K562 (cell line): ENCODE data around the gene GPC3. TPM values are rescaled to one million over a fixed set of nuclear protein-coding genes. Genes with fewer than 3 reads are reported as not detected.

Experiments
- ATAC-seq: fragments of 200-7000 bp; cut with Tn5 transposase; 3 replicates; pipeline ENCODE4 v1.9.1; 2020; ENCODE audit warnings: moderate library complexity
- BruUV-seq: library from RNA; stranded (reverse); fragments of 400-500 nt; replicated peaks from 2 replicates; lab custom pipeline; 2021; lab: Mats Ljungman, UMichigan
- CTCF ChIA-PET: fragments of 300-600 bp; formaldehyde crosslinking; extraction: SDS; loops from one replicate; lab custom pipeline; 2021; ENCODE audit warnings: low intra/inter-chr PET ratio; lab: Yijun Ruan, JAX
- POLR2A ChIA-PET: fragments of 300-600, 350-650 bp; sonication (Branson Sonifier 250); formaldehyde crosslinking; extraction: SDS; loops from one replicate; lab custom pipeline; 2021; ENCODE audit warnings: antibody characterized with exemption, inconsistent platforms; lab: Yijun Ruan, JAX
- DNase-seq, 4 experiments: peaks; one replicate each; pipeline versions ENCODE4 v3.0.0 to v3.0.0-alpha.2; 2011 to 2018; ENCODE audit warnings: low spot score in 3 of 4, mixed read lengths in 3 of 4; ENCODE audit errors: extremely low read depth in 1 of 4
- FAIRE-seq: peaks from 2 replicates; lab custom pipeline; 2011; peaks lifted over from hg19 to GRCh38; lab: Jason Lieb, UNC
- H2AFZ ChIP-seq: 2 replicates; pipeline ENCODE4 v1.6.0; 2011; ENCODE audit warnings: low read depth, low read length, control low read depth, inconsistent platforms
- H3K27ac ChIP-seq: fragments of 200-600 bp; 3 replicates; pipeline ENCODE4 v1.8.0; 2011; ENCODE audit warnings: low read depth, mild to moderate bottlenecking, control low read depth, inconsistent platforms, low read length, moderate library complexity, mixed read lengths; ENCODE audit errors: extremely low read depth
- H3K27me3 ChIP-seq, 2 experiments: fragments of 300-600 bp in 1 of 2; 2 replicates in 1 of 2; 3 replicates in 1 of 2; pipeline versions ENCODE4 v1.6.0 to v1.8.0; 2011; ENCODE audit warnings: inconsistent platforms in 2 of 2, low read length in 2 of 2, mild to moderate bottlenecking in 1 of 2, mixed read lengths in 1 of 2, moderate library complexity in 1 of 2; ENCODE audit not compliant: control insufficient read depth in 2 of 2, insufficient read depth in 2 of 2
- H3K36me3 ChIP-seq: fragments of 300-600 bp; 3 replicates; pipeline ENCODE4 v1.8.0; 2011; ENCODE audit warnings: mild to moderate bottlenecking, low read length, inconsistent platforms; ENCODE audit not compliant: control insufficient read depth, insufficient read depth
- H3K4me1 ChIP-seq, 2 experiments: fragments of 200-600 bp in 1 of 2; replicated peaks in 1 of 2; 2 replicates in 1 of 2; 3 replicates in 1 of 2; pipeline versions ENCODE4 v1.5.1 to v1.8.0; 2011; ENCODE audit warnings: inconsistent platforms in 2 of 2, low read length in 2 of 2, mild to moderate bottlenecking in 1 of 2, mixed read lengths in 1 of 2, moderate library complexity in 1 of 2; ENCODE audit not compliant: control insufficient read depth in 2 of 2, insufficient read depth in 2 of 2
- H3K4me2 ChIP-seq: 2 replicates; pipeline ENCODE4 v1.6.1; 2011; ENCODE audit warnings: low read length, control low read depth, inconsistent platforms, mixed read lengths; ENCODE audit not compliant: insufficient read depth
- H3K4me3 ChIP-seq: fragments of 200-600 bp; sonication (generic), shearing (Covaris generic); 2 replicates; pipeline ENCODE4 v1.5.1; 2016; ENCODE audit warnings: control low read depth, inconsistent platforms
- H3K79me2 ChIP-seq: fragments of 200-600 bp; 3 replicates; pipeline ENCODE4 v1.8.0; 2011; ENCODE audit warnings: low read length, inconsistent platforms; ENCODE audit not compliant: control insufficient read depth, insufficient read depth
- H3K9ac ChIP-seq, 2 experiments: 2 replicates each; pipeline versions ENCODE4 v1.6.0 to v1.6.1; 2011; ENCODE audit warnings: low read depth in 2 of 2, low read length in 2 of 2, control low read depth in 1 of 2, inconsistent platforms in 1 of 2, mild to moderate bottlenecking in 1 of 2, mixed read lengths in 1 of 2; ENCODE audit not compliant: insufficient read depth in 1 of 2
- H3K9me1 ChIP-seq: one replicate; pipeline ENCODE4 v1.6.0; 2011; ENCODE audit warnings: inconsistent platforms, mild to moderate bottlenecking, low read length, moderate library complexity; ENCODE audit not compliant: control insufficient read depth, insufficient read depth
- H3K9me3 ChIP-seq: replicated peaks from 2 replicates; pipeline ENCODE4 v1.5.1; 2011; ENCODE audit warnings: low read depth, low read length, inconsistent platforms; ENCODE audit not compliant: control insufficient read depth, insufficient read depth
- H4K20me1 ChIP-seq: replicated peaks from 2 replicates; pipeline ENCODE4 v1.6.1; 2011; ENCODE audit warnings: low read length, inconsistent platforms, mixed read lengths; ENCODE audit not compliant: control insufficient read depth, insufficient read depth
- C11orf30 ChIP-seq: fragments of 450-650 bp; IDR thresholded peaks from 2 replicates; pipeline ENCODE4 v1.6.1; 2016; ENCODE audit warnings: low read depth, mild to moderate bottlenecking
- ETV1 ChIP-seq: fragments of 450-650 bp; conservative IDR thresholded peaks from 2 replicates; pipeline ENCODE4 v1.6.1; 2016; ENCODE audit warnings: missing genetic modification characterization, control low read depth, low read depth, missing compliant biosample characterization
- ETV5 ChIP-seq: sonication (generic); formaldehyde crosslinking; IDR thresholded peaks from 2 replicates; pipeline ENCODE4 v1.4.0; 2020; ENCODE audit warnings: low read depth, mild to moderate bottlenecking, missing genetic modification reagents
- HDAC6 ChIP-seq: IDR thresholded peaks from 2 replicates; pipeline ENCODE4 v1.6.1; 2012; ENCODE audit warnings: low read depth, mild to moderate bottlenecking, control low read depth, inconsistent platforms, low read length, moderate library complexity
- MAFF ChIP-seq: IDR thresholded peaks from 2 replicates; pipeline ENCODE4 v1.6.1; 2012; ENCODE audit warnings: low read length, improper control_type of control experiment
- MAFG ChIP-seq: fragments of 450-650 bp; conservative IDR thresholded peaks from 2 replicates; pipeline ENCODE4 v1.6.1; 2016; ENCODE audit warnings: missing genetic modification characterization, missing compliant biosample characterization
- MAFK ChIP-seq: IDR thresholded peaks from 2 replicates; pipeline ENCODE4 v1.6.1; 2011; ENCODE audit warnings: low read length, improper control_type of control experiment
- ZNF316 ChIP-seq: fragments of 450-650 bp; IDR thresholded peaks from 2 replicates; pipeline ENCODE4 v1.6.1; 2016
- ZNF707 ChIP-seq: fragments of 250-450 bp; sonication (Bioruptor Pico); conservative IDR thresholded peaks from 2 replicates; pipeline ENCODE4 v1.8.0; 2022; ENCODE audit warnings: inconsistent platforms, mild to moderate bottlenecking, moderate library complexity
- WGBS: fragments of 100-300 bp; shearing (Covaris generic); methylation state at CpG from one replicate; pipeline ENCODE4 v1.1.6; 2016; ENCODE audit warnings: low coverage, mixed read lengths; ENCODE audit not compliant: insufficient coverage; ENCODE audit errors: missing lambda C conversion rate; 5-methylcytosine and 5-hydroxymethylcytosine counted together
- in situ Hi-C: fragments of 300-500 bp; cut with MboI; formaldehyde crosslinking; loops from 4 replicates; pipeline ENCODE4 v1.15.0; 2018; ENCODE audit warnings: inconsistent platforms, mixed read lengths
- intact Hi-C: fragments of 100-400 bp; cut with micrococcal nuclease; formaldehyde crosslinking; loops from 2 replicates; pipeline ENCODE4 v1.14.2; 2022
- polyA plus RNA-seq, 8 experiments: library from polyadenylated mRNA; depleted of rRNA in 4 of 8; stranded (reverse) in 5 of 8; unstranded in 3 of 8; fragments of >200 nt; fragmentation: Nextera tagmentation in 2 of 8; fragmentation: Illumina TruSeq in 1 of 8; extraction: Ambion mirVana in 2 of 8; extraction: Trizol in 1 of 8; gene quantifications; 2 replicates each; pipeline versions ENCODE4 v1.2.1 to v1.2.3, GENCODE V29; 2011 to 2014; ENCODE audit warnings: inconsistent platforms in 1 of 8, missing spikeins in 1 of 8
- total RNA-seq, 7 experiments: library from RNA; depleted of rRNA in 6 of 7; stranded (reverse); fragments of >200 nt in 6 of 7; fragmentation: Illumina TruSeq in 2 of 7; extraction: Trizol in 2 of 7; gene quantifications; 2 replicates each; pipeline versions ENCODE4 v1.2.1 to v1.2.3, GENCODE V29; 2011 to 2021; ENCODE audit warnings: low replicate concordance in 1 of 7
- TF ChIP-seq, protein P1 (sequence below): fragments of 450-650 bp; IDR thresholded peaks from 2 replicates; pipeline ENCODE4 v1.6.1; 2016; ENCODE audit warnings: missing biosample characterization, missing genetic modification characterization

The GPC3 gene
- total and polyA plus RNA-seq, 9 of the 15 experiments (the other 6 are each of a cell fraction or from before 2014, with no cell fraction given) = 0.42 TPM; not detected in 8

DNA sequence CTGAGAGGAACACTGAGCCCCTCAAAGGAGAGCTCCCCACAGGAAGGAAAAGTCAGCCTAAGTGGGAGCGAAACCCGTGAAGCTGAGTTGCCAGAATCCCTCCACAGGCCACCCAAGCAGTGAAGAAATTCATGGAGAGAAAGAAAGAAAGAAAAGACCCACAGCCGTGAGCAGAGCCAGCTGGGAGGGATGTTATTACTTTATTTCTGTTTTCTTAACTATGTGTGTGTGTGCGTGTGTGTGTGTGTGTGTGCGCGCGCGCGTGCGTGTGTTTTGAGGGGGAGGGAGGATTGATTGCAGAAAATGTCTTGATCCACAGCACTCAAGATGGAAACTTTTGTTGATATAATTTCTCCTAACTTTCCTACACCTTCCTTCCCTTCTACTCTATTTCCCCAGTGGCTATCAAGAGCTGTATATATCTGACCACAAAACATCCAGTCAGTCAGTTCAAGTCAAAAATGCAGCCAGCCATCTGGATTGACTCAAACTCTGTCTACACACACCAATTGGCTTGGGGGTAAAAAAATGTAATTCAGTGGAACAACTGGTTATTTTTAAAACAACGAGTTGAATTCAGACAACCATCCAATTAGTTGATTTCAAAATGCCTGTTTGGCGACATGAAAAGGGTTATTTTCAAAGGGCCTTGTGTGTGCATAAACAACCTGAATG is 13.8 kb upstream of the GPC3 start:
- 19% methylated on average over 11 of the region's 12 CpGs for WGBS
- POLR2A ChIA-PET = no interaction called here
- Histone ChIP-seq H3K4me1 (no peaks in the 10 kb centered on the region), H3K4me3 (no peak overlapping the region), H3K9me3 (no peaks in the 10 kb centered on the region), H3K9me1 (no peaks in the 10 kb centered on the region), H3K79me2 (no peaks in the 10 kb centered on the region), H3K27ac (no peak overlapping the region), H4K20me1 (no peaks in the 10 kb centered on the region), H3K4me2 (no peak overlapping the region), H3K9ac (no peak overlapping the region), H3K27me3 (no peaks in the 10 kb centered on the region), H2AFZ (no peak overlapping the region), H3K36me3 (no peaks in the 10 kb centered on the region)
- FAIRE-seq = no peak
- no peak for ATAC-seq
- no TSS peak for BruUV-seq
- CTCF ChIA-PET = no interaction called here
- intact Hi-C loops = no loop called here
- in situ Hi-C loops = no loop called here
- TF ChIP-seq ETV5 (CRISPR knock-in tag) = no peak
- no peak for DNase-seq

DNA sequence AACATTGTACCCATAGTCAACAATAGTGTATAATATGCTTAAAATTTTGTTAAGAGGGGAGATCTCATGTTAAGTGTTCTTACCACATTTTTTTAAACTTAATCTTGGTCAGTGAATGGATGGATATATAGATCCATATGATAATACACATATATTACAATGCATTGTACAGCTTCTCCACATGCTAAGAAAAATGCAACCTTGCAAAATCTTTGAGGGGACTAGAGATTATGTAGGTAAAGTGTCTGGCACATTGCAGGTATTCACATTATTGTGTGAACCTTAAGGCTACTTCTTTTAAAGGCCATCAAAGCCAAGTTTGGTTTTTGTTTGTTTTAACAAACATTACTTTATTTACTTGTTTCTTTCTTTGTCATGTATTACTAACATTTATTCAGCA is 10.4 kb upstream of the GPC3 start:
- FAIRE-seq (no peak), DNase-seq (no peak), ATAC-seq (no peak)
- no peaks in the 10 kb centered on the region for H3K27me3 ChIP-seq
- no peaks in the 10 kb centered on the region for H4K20me1 ChIP-seq
- no peak for TF ChIP-seq ZNF707 (CRISPR knock-in tag)
- peak; percentile 55; the same call in 1 of the 2 replicates for TF ChIP-seq C11orf30
- TF ChIP-seq MAFK = peak; percentile 65
- peak; percentile 69; the same call in 1 of the 2 replicates for TF ChIP-seq MAFF
- TF ChIP-seq MAFG (tag) = peak; percentile 54; the same call in 1 of the 2 replicates
- peak; percentile 65 for TF ChIP-seq ZNF316
- TF ChIP-seq, protein P1, sequence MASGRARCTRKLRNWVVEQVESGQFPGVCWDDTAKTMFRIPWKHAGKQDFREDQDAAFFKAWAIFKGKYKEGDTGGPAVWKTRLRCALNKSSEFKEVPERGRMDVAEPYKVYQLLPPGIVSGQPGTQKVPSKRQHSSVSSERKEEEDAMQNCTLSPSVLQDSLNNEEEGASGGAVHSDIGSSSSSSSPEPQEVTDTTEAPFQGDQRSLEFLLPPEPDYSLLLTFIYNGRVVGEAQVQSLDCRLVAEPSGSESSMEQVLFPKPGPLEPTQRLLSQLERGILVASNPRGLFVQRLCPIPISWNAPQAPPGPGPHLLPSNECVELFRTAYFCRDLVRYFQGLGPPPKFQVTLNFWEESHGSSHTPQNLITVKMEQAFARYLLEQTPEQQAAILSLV = no peak
- TF ChIP-seq HDAC6 = no peak
- no peak for TF ChIP-seq ETV1 (tag)
- no peaks in the 10 kb centered on the region for H3K9me1 ChIP-seq
- in situ Hi-C loops = no loop called here
- no peak overlapping the region for H2AFZ ChIP-seq
- no peaks in the 10 kb centered on the region for H3K9me3 ChIP-seq
- no peaks in the 10 kb centered on the region for H3K4me1 ChIP-seq
- intact Hi-C loops = no loop called here
- BruUV-seq = no TSS peak
- POLR2A ChIA-PET = no interaction called here
- H3K4me3 ChIP-seq = no peak overlapping the region
- H3K9ac ChIP-seq = no peak overlapping the region
- no peak overlapping the region for H3K4me2 ChIP-seq
- H3K79me2 ChIP-seq = no peaks in the 10 kb centered on the region
- CTCF ChIA-PET = no interaction called here
- H3K27ac ChIP-seq = no peak overlapping the region
- no peaks in the 10 kb centered on the region for H3K36me3 ChIP-seq
